ENCODE measurements around the gene RHOJ.
"Not testable (repeated sequence)": the region's sequence is repeated elsewhere in the genome, so short reads cannot be mapped to it uniquely, and the experiment has no call there.

RHOJ gene

DNA sequence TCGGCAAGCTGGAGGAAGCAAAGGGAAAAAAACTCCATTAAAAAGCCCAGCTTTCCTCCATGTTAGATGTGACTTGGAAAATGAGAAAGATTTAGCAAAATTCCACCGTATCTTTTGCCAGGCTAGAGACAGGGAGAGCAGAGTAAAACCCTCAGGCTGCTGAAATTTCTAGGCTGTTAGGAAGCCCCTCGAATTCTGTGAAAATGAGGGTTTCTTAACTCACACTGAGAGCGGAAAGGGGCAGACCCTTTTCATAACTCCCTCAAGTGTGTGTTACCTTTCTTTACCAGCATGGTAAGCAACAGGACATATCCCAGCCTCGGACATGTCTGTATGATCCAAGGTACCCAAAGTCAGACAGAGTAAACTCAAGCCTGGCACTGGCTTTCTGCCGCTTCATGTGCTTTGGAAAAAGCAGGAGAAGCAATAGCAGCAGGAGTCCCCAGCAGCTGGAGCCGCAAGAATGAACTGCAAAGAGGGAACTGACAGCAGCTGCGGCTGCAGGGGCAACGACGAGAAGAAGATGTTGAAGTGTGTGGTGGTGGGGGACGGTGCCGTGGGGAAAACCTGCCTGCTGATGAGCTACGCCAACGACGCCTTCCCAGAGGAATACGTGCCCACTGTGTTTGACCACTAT is at the start of gene RHOJ:
Gene RHOJ, plus strand, starts transcription at position 37 of the 637 bp plus-strand sequence. Its CDS starts 427 bp downstream, at position 464.
- no peak for DNase-seq
- no peak for ATAC-seq

DNA sequence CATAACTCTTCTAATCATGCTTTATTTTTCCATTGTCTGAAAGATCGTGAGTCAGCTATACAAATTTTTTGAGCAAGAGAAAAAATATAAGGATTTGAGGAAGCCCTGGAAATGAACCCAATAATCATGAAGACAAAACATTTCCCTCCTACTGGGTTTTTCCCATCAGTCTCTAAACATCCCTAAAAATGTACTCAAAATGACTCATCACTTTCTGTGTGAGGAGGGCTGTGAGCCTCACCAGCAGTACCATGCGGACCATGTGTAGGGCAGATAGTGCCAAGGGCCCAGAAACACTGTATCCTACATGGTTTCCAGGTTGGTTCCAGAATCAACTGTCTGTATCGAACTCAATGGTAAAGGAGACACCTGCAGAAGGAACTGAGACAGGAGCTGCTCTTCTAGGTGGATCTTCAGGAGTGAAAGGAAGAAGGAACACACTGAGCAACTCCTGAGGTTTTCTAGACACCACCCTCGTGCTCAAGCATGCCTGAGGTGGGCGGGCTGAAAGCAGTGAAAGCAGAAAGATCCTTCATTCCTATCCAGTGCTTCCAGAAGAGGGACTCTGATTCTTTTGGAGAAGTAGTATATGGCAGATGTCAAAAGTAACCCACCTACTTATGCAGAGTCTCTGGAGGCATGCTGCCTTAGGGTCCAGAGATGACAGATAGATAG is 48.6 kb upstream of the RHOJ start:
- ATAC-seq (no peak), DNase-seq (no peak)

DNA sequence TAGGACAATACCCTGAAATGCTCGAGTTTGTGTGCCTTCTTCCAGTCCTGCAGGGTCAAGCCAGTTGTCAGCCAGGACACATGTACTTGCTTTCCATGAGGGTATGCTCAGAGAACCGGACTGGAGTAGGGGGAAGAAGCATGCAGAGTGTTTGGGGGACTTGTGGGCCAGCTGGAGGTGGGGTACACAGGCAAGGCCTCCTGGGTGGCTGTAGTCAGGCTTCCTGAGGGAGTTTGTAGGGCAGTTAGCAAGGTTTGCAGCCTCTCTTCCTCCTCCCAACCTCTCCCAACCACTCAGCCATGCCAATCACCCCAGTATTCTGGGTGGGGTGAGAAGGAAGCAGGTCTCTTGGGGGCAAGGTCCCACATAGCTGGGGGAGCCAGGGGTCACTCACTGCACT is 47.0 kb upstream of the RHOJ start:
- no peak for DNase-seq
- ATAC-seq = no peak

DNA sequence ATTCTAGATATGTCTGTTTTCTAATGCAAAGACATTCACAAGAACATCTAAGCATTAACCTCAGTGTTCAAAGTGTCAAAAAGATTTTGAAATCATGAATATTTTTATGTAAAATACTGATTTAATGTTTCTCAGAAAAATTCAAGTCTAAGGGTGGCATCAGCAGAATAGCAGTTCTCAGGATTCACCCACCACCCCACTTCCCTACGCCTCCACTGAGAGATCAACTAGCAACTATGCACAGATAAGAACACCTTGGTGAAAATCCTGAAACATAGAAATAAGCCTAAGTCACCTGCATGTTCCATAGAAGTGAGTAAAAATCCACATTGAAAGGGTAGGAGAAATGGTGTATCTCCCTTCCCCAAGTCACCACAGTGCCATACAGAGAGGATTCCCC is 40.9 kb upstream of the RHOJ start:
- ATAC-seq (no peak), DNase-seq (no peak)

DNA sequence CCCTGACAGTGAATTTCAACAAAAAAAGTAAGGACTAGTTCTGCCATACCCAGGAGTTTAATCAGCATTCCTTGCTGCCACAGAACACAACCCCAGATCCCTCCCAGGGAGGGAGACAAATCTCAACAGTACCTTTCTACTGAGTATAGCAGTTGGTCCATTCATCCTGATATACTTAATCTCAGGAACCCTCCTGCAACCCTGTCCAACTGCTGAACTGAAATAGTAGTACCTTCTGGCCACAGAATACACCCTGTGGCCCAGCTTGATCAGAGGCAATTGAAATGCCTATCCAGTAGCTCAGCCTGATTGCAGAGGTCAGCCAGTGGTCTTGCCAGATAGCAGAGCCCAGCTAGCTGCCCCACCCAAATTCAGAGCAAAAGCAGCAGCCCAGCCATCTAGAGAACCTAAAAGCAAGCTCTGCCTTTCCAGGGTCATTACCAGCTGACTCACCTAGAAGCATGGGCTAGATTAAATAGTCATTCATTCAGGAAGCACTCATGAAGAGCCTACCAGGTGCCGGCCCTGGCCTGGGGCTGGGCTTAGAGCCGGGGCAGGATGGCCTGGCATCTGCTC is 40.0 kb upstream of the RHOJ start:
- no peak for ATAC-seq
- DNase-seq = no peak

DNA sequence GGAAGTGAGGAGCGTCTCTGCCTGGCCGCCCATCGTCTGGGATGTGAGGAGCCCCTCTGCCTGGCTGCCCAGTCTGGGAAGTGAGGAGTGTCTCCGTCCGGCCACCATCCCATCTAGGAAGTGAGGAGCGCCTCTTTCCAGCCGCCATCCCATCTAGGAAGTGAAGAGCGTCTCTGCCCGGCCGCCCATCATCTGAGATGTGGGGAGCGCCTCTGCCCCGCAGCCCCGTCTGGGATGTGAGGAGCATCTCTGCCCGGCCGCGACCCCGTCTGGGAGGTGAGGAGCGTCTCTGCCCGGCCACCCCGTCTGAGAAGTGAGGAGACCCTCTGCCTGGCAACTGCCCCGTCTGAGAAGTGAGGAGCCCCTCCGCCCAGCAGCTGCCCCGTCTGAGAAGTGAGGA is 39.0 kb upstream of the RHOJ start:
- not testable (repeated sequence) for DNase-seq, ATAC-seq

DNA sequence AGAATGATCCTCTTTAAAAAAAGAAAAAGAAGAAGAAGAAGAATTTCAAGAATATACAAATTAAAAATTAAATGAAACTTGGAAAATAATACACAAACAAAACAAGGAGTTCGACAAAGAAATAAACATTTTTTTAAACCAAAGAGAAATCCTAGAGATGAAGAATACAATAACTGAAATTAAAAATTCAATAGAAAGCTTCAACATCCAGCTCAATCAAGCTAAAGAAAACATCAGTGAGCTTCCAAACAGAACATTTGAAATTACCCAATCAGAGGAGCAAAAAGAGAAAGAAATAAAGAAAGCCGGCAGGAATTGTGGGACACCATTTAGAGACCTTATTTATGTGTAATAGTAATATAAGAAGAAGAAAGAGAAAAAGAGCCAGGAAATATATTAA is 37.2 kb upstream of the RHOJ start:
- DNase-seq (no peak), ATAC-seq (no peak)

DNA sequence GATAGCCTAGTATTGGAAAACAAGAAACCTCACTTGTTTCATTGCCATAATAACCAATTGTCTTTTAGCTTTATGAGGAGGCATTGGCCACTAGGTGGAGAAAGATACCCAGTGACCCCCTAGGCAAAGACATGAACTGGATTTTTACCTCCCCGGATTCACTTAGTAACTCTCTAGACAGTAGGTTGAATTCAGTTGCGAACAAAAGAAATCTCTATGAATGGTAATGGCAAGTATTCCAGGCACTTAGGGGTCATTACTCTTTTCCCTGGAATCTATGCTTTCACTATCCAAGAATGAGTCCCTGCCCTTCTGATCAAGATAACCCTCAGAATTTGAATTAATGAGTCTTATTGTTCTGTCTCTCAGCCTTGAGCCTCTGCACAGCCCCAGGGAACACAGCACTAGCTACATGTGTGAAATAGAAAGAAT is 29.5 kb upstream of the RHOJ start:
- no peak for DNase-seq

DNA sequence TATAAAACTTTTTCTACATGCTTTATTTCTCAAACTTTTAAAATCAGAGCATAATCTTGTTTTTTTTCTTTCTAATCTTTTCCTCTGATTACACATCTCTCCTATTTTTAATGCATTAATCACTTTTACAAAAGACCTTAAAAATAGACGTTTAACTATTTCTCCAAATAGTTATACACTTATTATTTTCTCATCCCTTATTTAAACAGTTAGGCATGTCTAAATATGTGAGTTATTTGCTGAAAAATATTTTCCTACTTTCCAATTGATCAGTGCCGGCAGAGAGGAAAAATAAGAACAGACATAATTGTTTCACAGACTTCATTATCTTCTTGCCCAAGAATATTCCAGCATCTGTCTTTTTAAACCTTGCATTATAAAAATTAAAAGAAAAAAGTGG is 28.7 kb upstream of the RHOJ start:
- DNase-seq (no peak), ATAC-seq (no peak)

More for the DNA sequence above, 29.5 kb upstream of the RHOJ start:
- no peak for ATAC-seq

DNA sequence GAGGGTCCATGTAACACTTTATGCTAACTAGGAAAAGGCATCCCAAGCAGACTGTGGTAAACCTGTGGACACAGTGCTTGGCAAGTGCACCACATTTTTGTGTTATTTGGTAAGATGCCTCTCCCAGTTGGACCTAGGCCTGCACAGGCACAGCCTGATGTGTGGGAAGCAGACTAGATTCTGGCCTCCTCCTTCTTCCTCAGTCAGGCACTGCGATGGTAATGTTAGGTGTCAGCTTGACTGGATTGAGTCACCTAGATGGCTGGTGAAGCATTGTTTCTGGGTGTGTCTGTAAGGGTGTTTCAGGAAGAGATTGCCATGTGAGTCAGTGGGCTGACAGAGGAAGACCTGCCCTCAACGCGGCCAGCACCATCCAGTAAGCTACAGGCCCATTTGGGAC is 25.3 kb upstream of the RHOJ start:
- DNase-seq (no peak), ATAC-seq (no peak)

DNA sequence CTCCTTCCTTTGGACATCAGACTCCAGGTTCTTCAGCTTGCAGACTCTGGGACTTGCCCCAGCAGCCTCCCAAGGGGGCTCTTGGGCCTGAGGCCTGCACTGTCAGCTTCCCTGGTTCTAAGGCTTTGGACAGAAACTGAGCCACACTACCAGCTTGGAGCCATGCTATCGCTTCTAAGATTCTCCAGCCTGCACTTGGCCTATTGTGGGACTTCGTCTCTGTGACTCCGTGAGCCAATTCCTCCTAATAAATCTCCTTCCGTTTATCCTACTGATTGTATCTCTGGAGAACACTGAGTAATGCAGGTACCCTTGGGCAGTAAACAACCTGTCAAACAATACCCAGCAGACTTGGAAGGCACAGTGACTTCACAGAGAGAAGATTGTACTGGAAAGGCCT is 24.9 kb upstream of the RHOJ start:
- DNase-seq = no peak
- no peak for ATAC-seq

DNA sequence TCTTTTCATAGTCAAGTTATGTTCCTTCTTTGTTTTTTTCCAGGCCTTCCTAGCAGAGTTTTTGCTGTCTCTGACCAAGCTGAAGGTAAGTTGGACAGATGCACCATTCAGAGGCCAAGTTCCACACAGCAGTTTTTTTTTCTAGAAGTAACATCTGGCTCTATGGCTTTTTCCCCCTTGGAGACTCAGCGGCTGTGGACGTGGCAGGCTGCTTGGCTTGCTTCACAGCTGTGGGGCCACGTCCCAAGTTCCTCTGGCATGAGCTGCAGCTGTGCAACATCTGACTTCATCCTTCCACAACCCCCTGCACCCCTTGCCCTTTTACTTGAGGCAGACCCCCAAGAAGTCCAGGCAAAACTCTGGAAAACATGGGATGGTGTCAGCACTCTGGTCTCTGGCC is 24.2 kb upstream of the RHOJ start:
- DNase-seq = no peak
- ATAC-seq = no peak

DNA sequence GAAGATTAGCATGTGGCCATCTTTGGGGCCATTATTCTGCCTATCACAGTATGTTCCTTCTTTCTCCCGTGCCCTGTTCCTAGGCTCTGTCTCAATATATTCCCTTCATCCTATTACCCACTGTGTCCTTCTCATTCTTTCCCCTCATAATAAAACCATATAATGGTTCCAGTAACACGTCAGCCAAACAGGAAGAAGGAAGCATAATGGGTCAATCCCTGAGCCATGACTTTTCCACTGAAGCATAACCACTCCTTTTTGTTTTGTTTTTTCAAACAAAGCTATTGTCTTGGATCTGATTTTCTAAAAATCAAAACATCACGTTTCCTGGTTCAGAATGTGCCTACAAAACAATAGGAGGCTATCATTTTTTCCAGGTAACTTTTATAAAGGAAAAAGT is 21.3 kb upstream of the RHOJ start:
- no peak for DNase-seq
- ATAC-seq = no peak

DNA sequence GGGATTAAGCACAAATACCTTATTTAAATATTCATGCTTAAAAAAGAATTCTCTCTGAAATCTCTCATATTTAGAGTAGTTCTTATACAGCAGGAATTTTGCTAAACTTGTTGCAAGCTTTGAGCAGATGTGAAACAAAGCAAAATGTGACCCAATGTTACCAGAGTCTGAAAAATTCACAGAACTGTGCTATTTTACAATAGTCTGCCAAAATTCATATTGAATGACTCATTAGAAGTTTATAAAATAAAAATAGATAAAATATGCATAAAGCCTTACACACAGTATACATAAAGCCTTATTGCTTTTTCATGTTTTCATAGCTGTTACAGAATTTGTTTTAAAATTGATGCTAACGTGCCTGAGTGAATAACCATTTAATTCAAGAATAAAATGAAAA is 17.8 kb upstream of the RHOJ start:
- DNase-seq = no peak
- no peak for ATAC-seq

DNA sequence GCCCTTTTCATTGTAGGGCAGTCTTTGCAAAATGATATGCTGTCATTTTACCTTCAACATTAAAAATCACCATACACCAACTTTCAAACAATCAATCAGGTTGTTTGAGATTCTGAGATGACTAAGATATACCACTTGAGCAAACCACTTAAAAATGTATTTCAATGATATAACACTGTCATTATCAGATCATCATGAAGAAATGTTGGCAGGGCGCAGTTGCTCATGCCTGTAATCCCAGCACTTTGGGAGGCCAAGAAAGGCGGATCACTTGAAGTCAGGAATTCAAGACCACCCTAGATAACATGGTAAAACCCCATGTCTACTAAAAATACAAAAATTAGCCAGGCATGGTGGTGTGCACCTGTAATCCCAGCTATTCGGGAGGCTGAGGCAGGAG is 13.0 kb upstream of the RHOJ start:
- ATAC-seq (no peak), DNase-seq (no peak)

DNA sequence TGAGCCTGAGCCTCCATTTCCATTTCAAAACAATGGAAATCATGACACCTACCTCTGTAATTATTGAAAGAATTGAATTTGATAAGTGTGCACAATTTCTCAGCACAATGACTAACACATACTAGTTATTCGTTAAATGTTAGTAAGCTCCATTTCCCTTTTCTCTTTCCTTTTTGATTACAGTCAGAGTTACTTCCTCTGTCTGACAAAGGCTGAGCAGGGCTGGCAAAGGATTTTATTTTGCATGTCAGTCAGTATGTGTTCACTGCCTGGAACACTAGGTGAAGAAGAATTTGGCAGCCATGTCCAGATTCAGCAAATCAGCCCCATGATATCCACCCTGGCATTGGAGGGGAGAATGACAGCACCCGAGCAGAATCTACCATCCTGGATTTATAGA is 12.2 kb upstream of the RHOJ start:
- ATAC-seq (no peak), DNase-seq (no peak)

DNA sequence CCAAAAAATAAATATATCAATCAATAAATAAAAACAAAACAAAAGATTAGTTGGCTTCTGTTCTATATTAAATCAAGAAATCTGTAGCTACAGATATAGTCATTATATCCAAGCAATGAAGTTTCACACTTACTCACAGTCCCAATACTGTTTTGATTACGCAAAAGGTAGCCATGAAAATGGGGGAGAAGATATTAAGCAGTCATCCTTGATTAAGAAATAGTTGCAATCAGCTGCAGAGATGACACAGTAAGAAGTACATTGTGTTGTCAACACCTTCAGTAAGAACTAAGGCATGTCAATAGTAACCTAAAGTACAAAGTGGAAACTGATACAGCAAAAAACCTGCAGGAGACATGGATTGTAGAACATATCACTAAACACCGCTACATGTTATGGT is 11.0 kb upstream of the RHOJ start:
- ATAC-seq = no peak
- no peak for DNase-seq

DNA sequence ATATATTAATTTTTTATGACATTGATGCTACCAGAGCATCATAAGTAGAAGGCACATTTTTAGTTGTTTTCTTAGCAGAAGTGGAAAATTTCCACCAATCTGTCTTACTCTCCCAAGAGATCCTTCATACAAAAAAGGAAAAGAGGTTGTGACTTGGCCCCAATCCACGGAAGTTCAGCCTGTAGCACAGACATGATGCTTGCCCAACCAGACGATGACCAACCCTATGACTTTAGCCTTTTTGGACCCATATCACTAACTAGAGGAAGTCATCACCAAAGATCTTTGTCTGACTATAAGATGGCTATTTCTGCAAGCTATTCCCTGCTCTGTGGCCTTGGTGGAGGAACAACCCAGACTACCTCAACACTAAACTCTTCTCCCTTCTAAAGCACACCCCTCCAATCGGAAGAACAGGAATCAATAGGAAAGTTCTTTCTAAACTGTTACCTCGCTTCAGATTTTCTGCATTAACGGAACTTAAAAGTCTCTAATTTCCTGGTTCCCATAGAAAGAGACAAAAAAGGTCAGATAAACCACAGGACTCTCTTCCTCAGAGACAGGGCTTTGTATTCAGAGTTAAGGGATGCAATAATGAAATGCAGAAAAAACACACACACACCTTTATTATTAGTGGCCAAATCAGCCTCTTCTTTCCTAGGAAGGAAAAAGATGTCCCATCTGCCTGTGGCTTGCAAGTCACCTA is 4.1 kb upstream of the RHOJ start:
- ATAC-seq = no peak
- no peak for DNase-seq

DNA sequence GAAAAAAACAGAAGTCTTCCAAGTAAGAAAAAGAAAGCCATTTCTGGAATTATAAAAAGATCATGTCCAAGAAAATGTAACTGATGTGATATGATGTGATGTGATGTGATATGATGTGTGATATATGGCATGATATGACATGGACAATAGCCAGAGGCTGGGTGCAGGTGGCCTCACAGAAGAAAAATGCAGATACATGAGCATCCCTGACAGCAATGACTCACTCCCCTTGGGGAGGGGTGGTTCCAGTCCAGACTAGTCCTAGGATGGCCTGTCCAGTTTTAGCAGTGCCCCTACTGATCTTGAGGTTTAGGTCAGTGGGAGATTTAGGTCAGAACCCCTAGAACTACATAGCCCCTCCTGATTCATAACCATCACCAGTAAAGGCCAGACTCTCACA is 3.5 kb upstream of the RHOJ start:
- DNase-seq (no peak), ATAC-seq (no peak)

DNA sequence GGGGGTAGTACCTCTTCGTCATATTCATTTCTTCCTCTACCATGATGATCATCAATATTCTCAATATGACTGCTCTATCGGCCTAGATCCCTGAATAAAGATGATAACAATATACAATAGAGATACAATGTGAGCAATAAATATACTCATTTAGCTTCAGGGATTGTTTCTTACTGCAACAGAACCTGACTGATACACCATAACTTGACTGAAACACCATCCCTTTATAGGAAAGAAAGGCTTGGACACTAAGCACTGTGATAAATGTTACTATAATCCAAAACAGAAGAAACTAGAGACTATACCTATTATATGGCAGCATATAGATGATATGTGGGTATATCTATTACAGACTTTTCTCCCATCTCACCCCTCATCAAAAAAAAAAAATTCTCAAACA is 1.2 kb upstream of the RHOJ start:
- ATAC-seq = no peak
- no peak for DNase-seq

DNA sequence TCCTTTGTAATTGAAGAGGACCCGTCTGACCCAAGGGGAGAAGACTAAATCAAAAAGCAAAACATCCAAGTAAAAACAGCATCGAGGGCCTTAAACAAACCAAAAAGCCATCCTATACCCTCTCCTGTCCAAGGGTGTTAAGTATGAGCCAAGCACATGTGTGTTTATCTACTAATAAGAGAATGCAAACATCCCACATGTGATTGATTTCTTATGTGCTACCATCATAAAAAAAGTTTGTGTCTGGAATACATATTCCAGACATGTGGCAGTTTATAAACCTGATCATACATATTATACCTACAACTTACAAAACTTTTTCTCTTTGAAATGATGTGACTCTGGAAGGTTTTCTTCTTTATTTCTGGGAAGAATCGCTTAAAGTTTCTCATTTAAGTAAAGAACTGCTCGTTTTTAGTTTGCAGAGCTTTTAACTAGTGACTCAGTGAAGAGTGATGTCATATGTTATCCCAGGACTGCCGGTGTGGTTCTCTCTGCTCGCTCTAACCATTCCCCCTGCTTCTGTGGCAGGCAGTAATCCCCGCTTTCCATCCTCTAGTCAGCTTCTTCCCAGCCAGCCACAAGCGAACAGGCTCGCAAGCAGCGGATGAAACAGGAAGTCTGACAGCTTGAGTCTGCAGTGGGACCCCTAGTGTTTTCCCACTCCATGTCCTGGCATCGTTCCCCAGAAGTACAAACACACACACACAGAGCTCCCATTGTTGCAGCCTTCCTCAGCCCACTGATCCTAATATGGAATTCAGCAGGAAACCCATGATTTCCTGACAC is 431 bp upstream of the RHOJ start:
- no peak for ATAC-seq

DNA sequence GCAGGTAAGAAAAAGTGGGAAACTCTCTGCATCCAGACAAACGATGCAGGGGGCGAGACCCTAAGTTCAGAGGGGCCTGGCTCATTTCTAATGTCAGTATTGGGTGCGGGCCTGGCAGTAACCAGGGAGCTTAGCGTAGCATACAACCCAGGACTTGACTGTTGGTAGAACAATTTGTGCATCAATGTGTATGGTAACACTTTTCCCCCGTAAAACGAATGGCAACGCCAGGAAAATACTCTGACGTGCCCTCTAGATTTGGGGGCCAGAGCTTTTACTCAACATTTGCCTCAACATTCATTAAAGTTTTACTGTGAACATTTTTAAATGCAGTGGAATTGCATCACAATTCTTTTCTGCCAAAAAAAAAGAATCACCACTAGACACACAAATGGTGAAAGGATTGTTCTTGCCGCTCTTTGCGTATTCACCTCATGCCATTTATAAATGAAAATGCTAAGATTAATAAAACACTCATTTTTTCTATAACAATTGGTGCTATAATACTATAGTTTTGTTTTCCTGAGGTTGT is 867 bp downstream of the RHOJ start:
- DNase-seq (no peak), ATAC-seq (no peak)

More for the DNA sequence above, 431 bp upstream of the RHOJ start:
- no peak for DNase-seq
